Endothelial cell (in vitro differentiated cells): ENCODE measurements around the gene AMER2. TPM values are rescaled to one million over a fixed set of nuclear protein-coding genes. Genes with fewer than 3 reads are reported as not detected.

Experiments used
- DNase-seq: peaks from one replicate; pipeline ENCODE4 v3.0.0; 2021; ENCODE audit warnings: low spot score
- H3K27ac Mint-ChIP-seq: one replicate; pipeline ENCODE4 v1.8.0; 2021; ENCODE audit warnings: mixed read lengths, inconsistent platforms; ENCODE audit not compliant: unreplicated experiment
- H3K27me3 Mint-ChIP-seq: one replicate; pipeline ENCODE4 v1.8.0; 2021; ENCODE audit warnings: mild to moderate bottlenecking, moderate library complexity, mixed read lengths, inconsistent platforms; ENCODE audit not compliant: unreplicated experiment
- H3K36me3 Mint-ChIP-seq: one replicate; pipeline ENCODE4 v1.8.0; 2021; ENCODE audit warnings: mild to moderate bottlenecking, low read depth, mixed read lengths, inconsistent platforms; ENCODE audit not compliant: unreplicated experiment
- H3K4me1 Mint-ChIP-seq: one replicate; pipeline ENCODE4 v1.8.0; 2021; ENCODE audit warnings: mild to moderate bottlenecking, mixed read lengths, inconsistent platforms; ENCODE audit not compliant: unreplicated experiment
- H3K4me3 Mint-ChIP-seq: one replicate; pipeline ENCODE4 v1.8.0; 2021; ENCODE audit warnings: mild to moderate bottlenecking, mixed read lengths, inconsistent platforms; ENCODE audit not compliant: unreplicated experiment
- H3K9me3 Mint-ChIP-seq: one replicate; pipeline ENCODE4 v1.8.0; 2021; ENCODE audit warnings: mixed read lengths, inconsistent platforms; ENCODE audit not compliant: unreplicated experiment
- total RNA-seq: library from RNA; stranded (reverse); fragmentation: NEBNext Ultra II Directional; extraction: Animal tissue kit (Norgen Biotek cat#: 25700); gene quantifications from one replicate; pipeline ENCODE4 v1.2.1, GENCODE V29; 2021; ENCODE audit not compliant: unreplicated experiment
- TF ChIP-seq, protein P1 (sequence below): fragments of 200-600 bp; sonication (generic); IDR thresholded peaks from one replicate; pipeline ENCODE4 v1.5.0; 2021; ENCODE audit warnings: antibody characterized with exemption; ENCODE audit not compliant: unreplicated experiment

The AMER2 gene
- total RNA-seq, 1 donor from 2014 or later: 1.5 TPM

DNA sequence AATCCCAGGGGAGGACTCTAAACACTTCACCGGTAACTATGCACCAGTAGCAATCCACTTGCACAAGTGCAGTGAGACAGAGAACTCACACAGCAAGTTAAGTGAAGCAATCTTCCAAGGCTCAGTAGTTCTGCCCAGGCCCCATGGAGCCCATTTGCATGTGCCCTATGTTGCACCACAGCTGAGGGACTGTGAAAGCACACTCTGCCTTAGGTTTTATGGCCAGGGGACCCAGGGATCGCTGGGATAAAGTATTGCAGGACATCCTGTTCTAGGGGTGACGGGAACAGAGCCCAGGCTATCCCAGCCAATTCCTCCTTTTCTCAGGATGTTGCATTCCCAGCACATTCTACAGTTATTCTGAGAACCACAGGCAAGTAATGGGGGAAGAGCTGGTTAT is 6.0 kb upstream of the AMER2 start:
- Mint-ChIP-seq H3K27ac (no peak overlapping the region), H3K4me1 (peaks cover 24% of the 10 kb centered on the region), H3K36me3 (peaks cover 10% of the 10 kb centered on the region), H3K9me3 (no peaks in the 10 kb centered on the region), H3K27me3 (peaks cover 3% of the 10 kb centered on the region), H3K4me3 (no peak overlapping the region)
- TF ChIP-seq, protein P1, sequence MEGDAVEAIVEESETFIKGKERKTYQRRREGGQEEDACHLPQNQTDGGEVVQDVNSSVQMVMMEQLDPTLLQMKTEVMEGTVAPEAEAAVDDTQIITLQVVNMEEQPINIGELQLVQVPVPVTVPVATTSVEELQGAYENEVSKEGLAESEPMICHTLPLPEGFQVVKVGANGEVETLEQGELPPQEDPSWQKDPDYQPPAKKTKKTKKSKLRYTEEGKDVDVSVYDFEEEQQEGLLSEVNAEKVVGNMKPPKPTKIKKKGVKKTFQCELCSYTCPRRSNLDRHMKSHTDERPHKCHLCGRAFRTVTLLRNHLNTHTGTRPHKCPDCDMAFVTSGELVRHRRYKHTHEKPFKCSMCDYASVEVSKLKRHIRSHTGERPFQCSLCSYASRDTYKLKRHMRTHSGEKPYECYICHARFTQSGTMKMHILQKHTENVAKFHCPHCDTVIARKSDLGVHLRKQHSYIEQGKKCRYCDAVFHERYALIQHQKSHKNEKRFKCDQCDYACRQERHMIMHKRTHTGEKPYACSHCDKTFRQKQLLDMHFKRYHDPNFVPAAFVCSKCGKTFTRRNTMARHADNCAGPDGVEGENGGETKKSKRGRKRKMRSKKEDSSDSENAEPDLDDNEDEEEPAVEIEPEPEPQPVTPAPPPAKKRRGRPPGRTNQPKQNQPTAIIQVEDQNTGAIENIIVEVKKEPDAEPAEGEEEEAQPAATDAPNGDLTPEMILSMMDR: no peak
- no peak for DNase-seq

DNA sequence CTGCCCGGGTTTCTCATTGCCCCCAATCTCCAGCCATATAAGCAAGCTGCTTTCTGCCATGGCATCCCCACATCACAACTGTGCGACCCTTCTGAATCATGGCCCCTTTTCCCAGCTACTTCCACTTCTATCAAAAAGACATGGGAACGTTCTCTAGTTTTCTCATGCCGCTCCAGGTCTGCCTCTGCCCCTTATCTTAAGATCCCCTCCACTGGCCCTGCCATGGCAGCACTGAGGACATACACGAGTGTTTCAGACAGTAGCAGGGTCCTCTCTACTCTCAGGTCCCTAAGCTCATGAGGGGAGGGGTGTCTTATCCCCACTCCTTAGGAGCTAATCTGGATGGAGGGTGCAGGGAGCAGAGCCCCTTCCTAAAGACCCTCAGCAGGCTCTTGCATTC is 5.5 kb upstream of the AMER2 start:
- H3K4me3 Mint-ChIP-seq: no peak overlapping the region
- H3K27ac Mint-ChIP-seq: no peak overlapping the region
- no peak for DNase-seq
- no peaks in the 10 kb centered on the region for H3K9me3 Mint-ChIP-seq
- H3K36me3 Mint-ChIP-seq: peaks cover 10% of the 10 kb centered on the region
- H3K4me1 Mint-ChIP-seq: peaks cover 24% of the 10 kb centered on the region
- peaks cover 3% of the 10 kb centered on the region for H3K27me3 Mint-ChIP-seq
- TF ChIP-seq, protein P1: no peak

DNA sequence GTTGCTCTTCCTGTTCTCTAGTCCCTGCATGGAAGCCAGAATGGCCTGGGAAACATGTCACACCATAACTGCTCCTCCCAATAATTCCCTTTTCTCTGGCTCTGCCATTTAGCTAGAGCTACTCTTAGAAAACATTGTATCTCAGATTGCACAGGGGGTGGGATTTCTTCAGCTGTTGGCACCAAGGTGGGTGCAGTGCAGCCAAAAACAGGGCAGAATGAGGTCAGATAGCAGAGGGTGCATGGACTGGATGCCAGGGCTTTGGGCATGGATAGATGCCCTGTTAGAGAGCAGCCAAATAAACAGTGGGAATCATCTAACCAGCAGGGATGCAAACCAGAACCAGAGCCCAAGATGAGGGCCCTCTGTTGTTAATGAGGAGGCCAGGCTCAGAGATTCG is 4.9 kb upstream of the AMER2 start:
- no peak for DNase-seq
- Mint-ChIP-seq H3K4me3 (no peak overlapping the region), H3K4me1 (peaks cover 25% of the 10 kb centered on the region), H3K27me3 (peaks cover 4% of the 10 kb centered on the region), H3K27ac (no peak overlapping the region), H3K9me3 (no peaks in the 10 kb centered on the region), H3K36me3 (peaks cover 11% of the 10 kb centered on the region)
- TF ChIP-seq, protein P1: no peak

DNA sequence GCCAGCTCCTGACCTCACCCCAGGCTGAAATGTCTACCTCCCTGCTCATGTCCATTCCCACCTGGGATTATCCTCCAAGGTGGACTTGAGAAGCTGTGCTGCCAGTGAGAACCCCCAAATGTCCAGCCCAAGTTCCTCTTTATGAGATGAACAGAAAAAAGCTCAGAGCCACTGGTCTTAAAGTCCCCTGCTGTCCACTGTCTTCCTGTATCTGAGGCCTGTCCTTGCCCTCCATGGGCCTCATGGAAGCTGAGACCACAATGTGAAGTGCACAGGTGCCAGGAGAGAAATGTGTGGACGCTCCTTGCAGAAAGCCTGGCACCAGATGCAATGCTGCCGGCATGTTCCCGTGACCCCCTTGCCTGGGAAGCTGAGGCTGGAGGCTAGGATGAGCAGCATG is 3.3 kb upstream of the AMER2 start:
- Mint-ChIP-seq H3K27ac (no peak overlapping the region), H3K36me3 (peaks cover 16% of the 10 kb centered on the region), H3K9me3 (no peaks in the 10 kb centered on the region), H3K4me1 (peaks cover 20% of the 10 kb centered on the region), H3K27me3 (peaks cover 14% of the 10 kb centered on the region), H3K4me3 (no peak overlapping the region)
- TF ChIP-seq, protein P1: no peak
- DNase-seq: no peak

DNA sequence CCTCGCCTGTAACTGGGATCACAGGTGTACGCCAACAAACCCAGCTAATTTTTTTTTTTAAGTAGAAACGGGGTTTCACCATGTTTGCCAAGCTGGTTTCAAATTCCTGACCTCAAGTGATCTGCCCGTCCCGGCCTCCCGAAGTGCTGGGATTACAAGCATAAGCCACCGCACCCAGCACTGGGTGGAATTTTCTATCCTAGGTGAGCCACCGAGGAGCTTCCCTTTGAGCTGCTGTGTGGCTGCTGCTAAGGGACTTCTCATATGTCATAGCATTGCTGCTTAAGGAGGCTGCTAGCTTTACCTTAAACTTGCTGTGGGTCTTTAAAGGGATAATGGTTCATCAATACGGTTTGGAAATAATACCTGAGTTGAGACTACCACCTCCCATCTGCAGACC is 2.9 kb upstream of the AMER2 start:
- DNase-seq: no peak
- H3K4me3 Mint-ChIP-seq: no peak overlapping the region
- no peak overlapping the region for H3K27ac Mint-ChIP-seq
- peaks cover 14% of the 10 kb centered on the region for H3K27me3 Mint-ChIP-seq
- TF ChIP-seq, protein P1: no peak
- no peaks in the 10 kb centered on the region for H3K9me3 Mint-ChIP-seq
- H3K36me3 Mint-ChIP-seq: peaks cover 16% of the 10 kb centered on the region
- H3K4me1 Mint-ChIP-seq: peaks cover 16% of the 10 kb centered on the region
